Progenitor cell of endocrine pancreas (in vitro differentiated cells): ENCODE results near the gene RRP1B. TPM values are rescaled to one million over a fixed set of nuclear protein-coding genes. Genes with fewer than 3 reads are reported as not detected.

Source experiments
- DNase-seq: peaks from one replicate; pipeline ENCODE4 v3.0.0; 2021; ENCODE audit warnings: low spot score; ENCODE audit not compliant: unreplicated experiment
- H3K27ac Mint-ChIP-seq: 2 replicates; pipeline ENCODE4 v1.8.0; 2021; ENCODE audit warnings: mild to moderate bottlenecking, moderate library complexity, mixed read lengths
- H3K27me3 Mint-ChIP-seq: 2 replicates; pipeline ENCODE4 v1.8.0; 2021; ENCODE audit warnings: mixed read lengths
- H3K36me3 Mint-ChIP-seq: 2 replicates; pipeline ENCODE4 v1.8.0; 2022; ENCODE audit warnings: mixed read lengths; ENCODE audit not compliant: insufficient read depth
- H3K4me1 Mint-ChIP-seq: 2 replicates; pipeline ENCODE4 v1.8.0; 2021; ENCODE audit warnings: low read depth, mixed read lengths
- H3K4me3 Mint-ChIP-seq: 2 replicates; pipeline ENCODE4 v1.8.0; 2021; ENCODE audit warnings: low read depth, mild to moderate bottlenecking, moderate library complexity, mixed read lengths
- H3K9me3 Mint-ChIP-seq: 2 replicates; pipeline ENCODE4 v1.8.0; 2021; ENCODE audit warnings: low read depth, mixed read lengths
- CTCF ChIP-seq: fragments of 200-600 bp; sonication (generic); IDR thresholded peaks from one replicate; pipeline ENCODE4 v1.5.0; 2021; ENCODE audit warnings: antibody characterized with exemption, mild to moderate bottlenecking; ENCODE audit not compliant: unreplicated experiment
- total RNA-seq: library from RNA; stranded (reverse); gene quantifications from 2 replicates; pipeline ENCODE4 v1.2.1, GENCODE V29; 2021

The RRP1B gene
- total RNA-seq, 1 donor from 2014 or later = 38.0 TPM

- Mint-ChIP-seq H3K9me3 (no peaks in the 10 kb centered on the region), H3K27me3 (no peaks in the 10 kb centered on the region), H3K36me3 (peaks cover 17% of the 10 kb centered on the region), H3K4me1 (peaks cover 19% of the 10 kb centered on the region), H3K4me3 (no peak overlapping the region), H3K27ac (no peak overlapping the region)
- TF ChIP-seq CTCF = no peak
- DNase-seq = no peak
These were observed 5.0 kb downstream of the RRP1B start for GRCh38 chr21:43664358-43664757.

- H3K27ac Mint-ChIP-seq = no peak overlapping the region
- no peaks in the 10 kb centered on the region for H3K27me3 Mint-ChIP-seq
- H3K9me3 Mint-ChIP-seq = no peaks in the 10 kb centered on the region
- H3K4me1 Mint-ChIP-seq = peaks cover 10% of the 10 kb centered on the region
- H3K4me3 Mint-ChIP-seq = no peak overlapping the region
- DNase-seq = no peak
- TF ChIP-seq CTCF = no peak
- H3K36me3 Mint-ChIP-seq = peaks cover 20% of the 10 kb centered on the region
These were observed 6.5 kb downstream of the RRP1B start for GRCh38 chr21:43665879-43666278.

GRCh38 chr21:43667191-43667904, 8.0 kb downstream of the RRP1B start:
- no peak for TF ChIP-seq CTCF
- Mint-ChIP-seq H3K4me3 (no peak overlapping the region), H3K9me3 (no peaks in the 10 kb centered on the region), H3K27me3 (no peaks in the 10 kb centered on the region), H3K36me3 (peaks cover 19% of the 10 kb centered on the region), H3K4me1 (no peaks in the 10 kb centered on the region), H3K27ac (no peak overlapping the region)
- no peak for DNase-seq

GRCh38 chr21:43669828-43670605, 10.7 kb downstream of the RRP1B start:
- Mint-ChIP-seq H3K27me3 (no peaks in the 10 kb centered on the region), H3K4me1 (no peaks in the 10 kb centered on the region), H3K9me3 (no peaks in the 10 kb centered on the region), H3K36me3 (peaks cover 21% of the 10 kb centered on the region), H3K4me3 (no peak overlapping the region), H3K27ac (no peak overlapping the region)
- no peak for TF ChIP-seq CTCF
- no peak for DNase-seq

- no peak for TF ChIP-seq CTCF
- Mint-ChIP-seq H3K36me3 (peaks cover 38% of the 10 kb centered on the region), H3K27me3 (no peaks in the 10 kb centered on the region), H3K4me3 (no peak overlapping the region), H3K9me3 (no peaks in the 10 kb centered on the region), H3K27ac (no peak overlapping the region), H3K4me1 (no peaks in the 10 kb centered on the region)
- DNase-seq = no peak
These were observed 16.5 kb downstream of the RRP1B start for GRCh38 chr21:43675871-43676270.
